Fibroblast of upper back skin (primary cell): Measurements from ENCODE around the gene GSN.

Source experiments
- DNase-seq: peaks from one replicate; pipeline ENCODE4 v3.0.0-alpha.2; 2013

The GSN gene

GRCh38 chr9:121325387-121325786 lies 57.4 kb downstream of the GSN start:
- DNase-seq: no peak

- DNase-seq: peak; percentile 72
Measured at GRCh38 chr9:121326130-121326838, 58.3 kb downstream of the GSN start.

- DNase-seq: no peak
Measured at GRCh38 chr9:121326901-121327613, 59.1 kb downstream of the GSN start.

GRCh38 chr9:121328476-121328875 lies 60.5 kb downstream of the GSN start:
- no peak for DNase-seq

- no peak for DNase-seq
Measured at GRCh38 chr9:121328876-121329681, 61.1 kb downstream of the GSN start.

GRCh38 chr9:121331549-121331948 lies 63.6 kb downstream of the GSN start:
- no peak for DNase-seq

GRCh38 chr9:121331992-121332685 lies 64.2 kb downstream of the GSN start:
- peak; percentile 58 for DNase-seq

GRCh38 chr9:121333950-121334773 lies 66.2 kb downstream of the GSN start:
- no peak for DNase-seq

- DNase-seq: no peak
Measured at GRCh38 chr9:121336665-121337064, 68.7 kb downstream of the GSN start.

GRCh38 chr9:121339437-121339836 lies 71.5 kb downstream of the GSN start:
- no peak for DNase-seq

GRCh38 chr9:121340676-121341392 lies 72.9 kb downstream of the GSN start:
- DNase-seq: no peak

GRCh38 chr9:121344184-121344583 lies 76.2 kb downstream of the GSN start:
- DNase-seq: no peak

GRCh38 chr9:121345070-121345469 lies 77.1 kb downstream of the GSN start:
- no peak for DNase-seq

- DNase-seq: peak; percentile 28
Measured at GRCh38 chr9:121348221-121348620, 80.3 kb downstream of the GSN start.

GRCh38 chr9:121349009-121349408 lies 81.0 kb downstream of the GSN start:
- peak; percentile 13 for DNase-seq

- no peak for DNase-seq
Measured at GRCh38 chr9:121350036-121350435, 82.1 kb downstream of the GSN start.

- DNase-seq: peak; percentile 94
Measured at GRCh38 chr9:121350993-121351561, 83.1 kb downstream of the GSN start.

- DNase-seq: no peak
Measured at GRCh38 chr9:121353241-121354061, 85.5 kb downstream of the GSN start.

GRCh38 chr9:121354141-121354540 lies 86.2 kb downstream of the GSN start:
- DNase-seq: no peak

- DNase-seq: no peak
Measured at GRCh38 chr9:121354762-121355161, 86.8 kb downstream of the GSN start.
